Fibroblast of lung (primary cell): Measurements from ENCODE around the gene VWDE. TPM values are rescaled to one million over a fixed set of nuclear protein-coding genes. Genes with fewer than 3 reads are reported as not detected.

ENCODE experiments used
- DNase-seq, 2 donors: peaks; one replicate each; pipeline versions ENCODE4 v3.0.0 to v3.0.0-alpha.2; 2010; ENCODE audit warnings: low read depth in 2 of 2
- H2AFZ ChIP-seq: 2 replicates; pipeline ENCODE4 v1.5.1; 2012; ENCODE audit warnings: low read length, control low read depth, inconsistent platforms
- H3K27ac ChIP-seq: 2 replicates; pipeline ENCODE4 v1.5.1; 2011; ENCODE audit warnings: low read length, control low read depth; ENCODE audit not compliant: insufficient read depth
- H3K27me3 ChIP-seq: 2 replicates; pipeline ENCODE4 v1.5.1; 2011; ENCODE audit warnings: mild to moderate bottlenecking, low read length; ENCODE audit not compliant: control insufficient read depth, insufficient read depth
- H3K36me3 ChIP-seq: 2 replicates; pipeline ENCODE4 v1.5.1; 2011; ENCODE audit warnings: low read length; ENCODE audit not compliant: control insufficient read depth, insufficient read depth
- H3K4me1 ChIP-seq: 2 replicates; pipeline ENCODE4 v1.5.1; 2011; ENCODE audit warnings: low read length; ENCODE audit not compliant: control insufficient read depth, insufficient read depth; ENCODE audit errors: extremely low read depth
- H3K4me2 ChIP-seq: 2 replicates; pipeline ENCODE4 v1.5.1; 2011; ENCODE audit warnings: low read length, control low read depth; ENCODE audit not compliant: insufficient read depth; ENCODE audit errors: extremely low read depth
- H3K4me3 ChIP-seq, 4 experiments: fragments of 200-600 bp in 1 of 4; sonication (generic) in 1 of 4; replicated peaks in 1 of 4; 2 replicates each; pipeline ENCODE4 v1.5.1; 2011 to 2016; ENCODE audit warnings: low read length in 4 of 4, low read depth in 3 of 4, mild to moderate bottlenecking in 3 of 4, control low read depth in 2 of 4, inconsistent platforms in 1 of 4, mixed read lengths in 1 of 4; ENCODE audit not compliant: insufficient read depth in 1 of 4; ENCODE audit errors: control extremely low read depth in 1 of 4
- H3K79me2 ChIP-seq: 2 replicates; pipeline ENCODE4 v1.5.1; 2012; ENCODE audit warnings: mild to moderate bottlenecking, low read length, inconsistent platforms; ENCODE audit not compliant: control insufficient read depth, insufficient read depth
- H3K9ac ChIP-seq: 2 replicates; pipeline ENCODE4 v1.5.1; 2011; ENCODE audit warnings: mild to moderate bottlenecking, low read length, control low read depth; ENCODE audit not compliant: insufficient read depth
- H3K9me3 ChIP-seq: 2 replicates; pipeline ENCODE4 v1.5.1; 2012; ENCODE audit warnings: low read depth, low read length; ENCODE audit not compliant: control insufficient read depth, insufficient read depth
- H4K20me1 ChIP-seq: 2 replicates; pipeline ENCODE4 v1.5.1; 2011; ENCODE audit warnings: low read length; ENCODE audit not compliant: control insufficient read depth, insufficient read depth; ENCODE audit errors: extremely low read depth
- CTCF ChIP-seq, 2 donors: IDR thresholded peaks in 1 of 2; conservative IDR thresholded peaks in 1 of 2; 1 replicate in 1 of 2; 2 replicates in 1 of 2; pipeline ENCODE4 v1.5.1; 2011 to 2012; ENCODE audit warnings: low read length in 2 of 2, control low read depth in 1 of 2, inconsistent platforms in 1 of 2, low read depth in 1 of 2, mild to moderate bottlenecking in 1 of 2
- EZH2 ChIP-seq: IDR thresholded peaks from 2 replicates; pipeline ENCODE4 v1.5.1; 2012; ENCODE audit warnings: low read length, control low read depth, mild to moderate bottlenecking; ENCODE audit errors: missing control alignments
- polyA plus RNA-seq, 2 donors: library from polyadenylated mRNA; depleted of rRNA in 1 of 2; stranded (reverse) in 1 of 2; unstranded in 1 of 2; fragments of >200 nt; gene quantifications; 2 replicates each; pipeline ENCODE4 v1.2.1, GENCODE V29; 2011 to 2012; ENCODE audit warnings: missing spikeins in 1 of 2
- total RNA-seq: library from RNA; depleted of rRNA; stranded (reverse); fragments of >200 nt; gene quantifications from 2 replicates; pipeline ENCODE4 v1.2.1, GENCODE V29; 2014

Gene VWDE
- total and polyA plus RNA-seq, 2 donors (not counting 1 experiment from before 2014, with no cell fraction given), result 0.09 to 0.17 TPM

- Histone ChIP-seq H3K27ac (no peak overlapping the region), H3K4me1 (no peaks in the 10 kb centered on the region), H2AFZ (no peak overlapping the region), H3K9ac (no peak overlapping the region), H3K79me2 (no peaks in the 10 kb centered on the region), H3K4me3 (no peak overlapping the region), H3K9me3 (no peaks in the 10 kb centered on the region), H3K4me2 (no peak overlapping the region), H4K20me1 (no peaks in the 10 kb centered on the region), H3K27me3 (peaks cover 8% of the 10 kb centered on the region), H3K36me3 (no peaks in the 10 kb centered on the region)
- TF ChIP-seq EZH2 (no peak), CTCF (conservative IDR thresholded peaks at IDR 0.05 in 1 of 2, IDR thresholded peaks at IDR 0.05 in 1 of 2; ENCODE audit: low read depth in 1 of 2, low read length in 2 of 2) (no peak)
- no peak for DNase-seq
These were observed 1.3 kb downstream of the VWDE start for GRCh38 chr7:12402365-12402725.

DNA sequence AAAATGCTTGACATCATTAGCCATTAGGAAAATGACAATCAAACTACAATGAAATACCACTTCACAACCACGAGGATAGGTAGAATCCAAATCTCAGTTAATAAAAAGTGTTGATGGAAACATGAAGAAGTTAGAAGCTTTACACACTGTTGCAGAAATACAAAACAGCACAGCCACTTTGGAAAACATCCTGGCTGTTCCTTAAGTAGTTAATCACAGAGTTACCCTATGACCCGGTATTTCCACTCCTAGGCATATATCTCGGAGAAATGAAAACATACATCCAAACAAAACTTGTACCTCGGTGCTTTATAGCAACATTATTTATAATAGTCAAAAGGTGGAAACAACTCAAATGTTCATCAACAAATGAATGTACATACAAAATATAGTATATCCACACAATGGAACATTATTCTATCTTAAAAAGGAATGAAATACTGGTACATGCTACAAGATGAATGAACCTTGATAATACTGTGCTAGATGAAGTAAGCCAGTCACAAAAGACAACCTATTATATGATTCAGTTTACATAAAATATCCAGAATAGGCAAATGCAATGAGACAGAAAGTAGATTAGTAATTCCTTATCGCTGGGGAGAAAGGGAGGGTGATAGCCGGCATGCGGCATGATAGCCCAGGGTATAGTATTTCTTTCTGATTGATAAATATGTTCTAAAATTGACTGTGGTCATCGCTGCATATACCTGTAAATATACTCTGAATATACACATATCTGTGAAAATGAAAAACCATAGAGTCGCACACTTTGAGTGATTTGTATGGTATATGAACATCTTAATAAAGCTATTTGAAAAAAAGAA lies 1.9 kb downstream of the VWDE start:
- Histone ChIP-seq H3K36me3 (no peaks in the 10 kb centered on the region), H4K20me1 (no peaks in the 10 kb centered on the region), H3K9me3 (no peaks in the 10 kb centered on the region), H3K4me2 (no peak overlapping the region), H3K9ac (no peak overlapping the region), H3K79me2 (no peaks in the 10 kb centered on the region), H3K4me3 (no peak overlapping the region), H3K4me1 (no peaks in the 10 kb centered on the region), H3K27ac (no peak overlapping the region), H2AFZ (no peak overlapping the region), H3K27me3 (peaks cover 8% of the 10 kb centered on the region)
- DNase-seq, result no peak
- no peak for TF ChIP-seq CTCF (conservative IDR thresholded peaks at IDR 0.05 in 1 of 2, IDR thresholded peaks at IDR 0.05 in 1 of 2; ENCODE audit: low read depth in 1 of 2, low read length in 2 of 2)

- no peaks in the 10 kb centered on the region for H4K20me1 ChIP-seq
- H3K4me2 ChIP-seq, result no peak overlapping the region
- H3K9ac ChIP-seq, result no peak overlapping the region
- no peaks in the 10 kb centered on the region for H3K4me1 ChIP-seq
- H3K27ac ChIP-seq, result no peak overlapping the region
- no peaks in the 10 kb centered on the region for H3K27me3 ChIP-seq
- H3K4me3 ChIP-seq, result no peak overlapping the region
- no peak overlapping the region for H2AFZ ChIP-seq
- no peaks in the 10 kb centered on the region for H3K79me2 ChIP-seq
- DNase-seq, result no peak
- no peaks in the 10 kb centered on the region for H3K36me3 ChIP-seq
- TF ChIP-seq CTCF (conservative IDR thresholded peaks at IDR 0.05 in 1 of 2, IDR thresholded peaks at IDR 0.05 in 1 of 2; ENCODE audit: low read depth in 1 of 2, low read length in 2 of 2), result no peak
- TF ChIP-seq EZH2, result no peak
- no peaks in the 10 kb centered on the region for H3K9me3 ChIP-seq
These were observed 5.5 kb downstream of the VWDE start for GRCh38 chr7:12398186-12398585.
